NCI-H1930 (cell line): ENCODE data around the gene C17orf107.

Experiments used
- DNase-seq, 2 experiments: peaks; one replicate each; lab custom pipeline; 2025; lab: John Stamatoyannopoulos, UW

Gene C17orf107

DNA sequence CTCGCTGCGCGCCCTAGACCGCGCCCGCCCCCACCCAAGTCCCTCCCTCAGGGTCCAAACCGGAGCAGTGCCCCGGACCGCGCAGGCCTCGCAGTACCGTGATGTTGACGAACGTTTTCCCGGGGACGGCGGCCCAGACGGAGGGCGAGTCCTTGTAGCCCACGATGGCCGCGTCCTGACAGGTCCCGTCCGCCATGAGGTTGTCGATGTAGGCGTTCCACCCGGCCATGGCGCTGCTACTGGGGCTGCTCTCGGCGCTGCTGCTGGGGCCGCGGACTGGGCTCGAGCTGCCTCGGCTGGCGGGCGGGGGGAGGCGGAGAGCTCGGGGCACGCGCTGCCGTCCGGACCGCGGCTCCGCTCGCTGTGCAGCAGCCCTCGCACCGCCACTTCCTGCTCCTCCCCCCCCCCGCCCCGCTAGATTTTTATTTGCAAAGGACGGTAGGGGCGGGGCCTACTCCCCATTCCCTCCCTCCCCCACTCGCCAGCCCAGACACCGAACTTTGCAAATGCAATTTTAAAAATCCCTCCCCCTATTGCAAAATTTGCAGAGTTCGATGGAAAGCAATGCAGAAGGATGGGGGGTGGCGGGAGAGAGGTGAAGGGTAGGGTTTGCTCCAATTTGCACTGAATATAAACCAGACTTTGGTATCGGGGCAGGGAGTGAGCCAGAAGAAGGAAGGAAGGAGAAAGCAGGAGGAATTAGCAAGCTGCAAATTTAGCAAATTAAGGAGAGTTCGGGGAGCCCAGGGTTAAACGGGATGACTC, 49.0 kb downstream of the C17orf107 start, which contains the start of gene PFN1:
TSS of gene PFN1 (minus strand) at position 365 of the 765 bp plus-strand sequence. CDS start at position 229, 136 bp downstream.
- peak; percentile 65 to 74 for DNase-seq

GRCh38 chr17:4948931-4949320, 49.6 kb downstream of the C17orf107 start:
- DNase-seq, result peak; percentile 80 to 86

DNA sequence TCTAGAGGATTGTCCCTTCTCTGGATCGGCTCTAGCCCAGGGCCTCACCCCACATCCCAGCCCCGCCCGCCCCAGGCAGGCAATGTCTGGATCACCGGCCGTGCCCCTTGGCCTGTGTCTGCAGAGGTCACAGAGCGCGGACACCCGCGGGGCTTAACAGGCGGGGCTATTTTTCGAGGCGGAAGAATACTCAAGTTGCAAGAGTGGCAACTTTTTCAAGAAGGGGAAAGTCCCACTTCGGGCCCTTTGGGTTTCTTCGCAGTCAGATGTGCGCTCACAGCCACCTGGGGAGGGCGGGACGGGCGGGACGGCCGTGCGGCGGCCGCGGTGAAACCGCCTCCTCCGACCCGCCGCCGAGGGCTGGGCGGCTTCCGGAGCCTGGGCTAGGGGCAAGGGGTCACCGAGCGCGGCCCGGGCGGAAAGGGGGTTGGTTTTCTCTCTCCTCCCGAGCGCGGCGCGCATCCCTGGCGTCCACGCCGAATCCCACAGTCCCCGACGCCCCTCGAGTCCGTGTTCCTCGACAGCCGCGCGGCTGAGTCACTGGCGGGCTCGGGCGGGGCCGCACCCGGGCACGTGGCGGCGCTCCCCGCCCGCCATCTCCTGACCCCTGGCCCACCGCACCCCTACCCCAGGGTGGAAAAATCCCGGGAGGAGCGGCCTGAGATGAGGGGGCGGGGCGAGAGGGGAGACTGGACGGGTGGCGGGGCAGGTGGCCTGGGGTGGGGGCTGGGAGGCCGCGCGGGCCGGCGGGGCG, 50.2 kb downstream of the C17orf107 start:
- peak; percentile 32 to 62 for DNase-seq

DNA sequence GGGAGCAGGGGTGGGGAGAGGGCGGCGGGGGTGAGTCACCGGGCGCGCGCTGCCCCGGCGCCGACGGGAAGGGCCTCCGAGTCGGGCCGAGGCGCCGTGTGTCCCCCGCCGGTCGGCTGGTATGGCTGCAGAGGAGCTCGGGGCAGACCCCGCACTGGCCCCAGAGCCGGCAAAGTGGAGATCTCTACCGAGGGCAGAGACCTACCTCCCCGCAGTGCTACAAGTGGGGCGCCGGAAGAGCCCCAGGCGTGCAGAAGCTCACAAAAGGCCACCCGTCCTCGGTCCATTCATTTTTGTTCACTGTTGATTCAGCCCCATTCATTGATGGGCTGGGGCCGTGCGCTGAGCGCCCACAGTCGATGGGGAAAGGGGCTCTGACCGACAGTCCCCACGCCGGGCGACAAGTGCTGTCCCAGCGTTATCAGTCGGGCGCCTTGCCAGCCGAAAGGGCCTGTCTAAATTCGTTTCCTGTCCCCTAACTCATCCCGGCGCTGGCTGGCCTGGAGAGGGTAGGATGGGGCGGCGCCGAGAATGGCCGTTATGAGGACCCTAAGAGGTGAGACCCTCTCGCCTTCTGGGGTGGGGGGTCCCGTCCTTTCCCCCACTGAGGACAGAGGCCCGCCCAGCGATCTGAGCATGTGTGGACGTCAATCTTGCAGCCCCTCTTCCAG, 50.9 kb downstream of the C17orf107 start:
- DNase-seq, result peak in 1 of 2 experiments; percentile 62

DNA sequence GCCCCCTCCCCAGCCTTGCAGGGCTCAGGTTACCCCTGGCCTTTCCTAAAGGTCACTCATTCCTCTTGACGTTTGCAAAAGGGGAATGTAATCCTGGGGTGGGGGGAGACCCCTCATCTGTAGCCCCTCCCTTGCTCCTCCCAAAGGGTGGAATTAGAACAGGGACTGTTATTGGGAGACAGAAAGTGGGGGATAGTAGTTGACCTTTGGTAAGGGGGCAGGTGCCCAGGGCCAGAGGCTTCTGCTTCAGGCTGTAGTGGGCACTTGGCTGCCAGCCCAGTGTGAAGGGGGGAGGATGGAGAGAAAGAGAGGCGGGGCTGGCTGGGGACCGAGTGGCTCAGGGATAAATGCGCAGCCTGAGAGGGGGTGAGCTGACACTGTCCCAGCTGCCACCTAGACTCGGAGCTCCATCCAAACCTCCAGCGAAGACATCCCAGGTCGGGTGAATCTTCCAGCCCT, 51.4 kb downstream of the C17orf107 start, which contains the start of gene ENO3:
TSS of gene ENO3 (plus strand) at position 374 of the 459 bp plus-strand sequence. CDS start 711 bp downstream, outside the sequence.
- DNase-seq, result no peak

DNA sequence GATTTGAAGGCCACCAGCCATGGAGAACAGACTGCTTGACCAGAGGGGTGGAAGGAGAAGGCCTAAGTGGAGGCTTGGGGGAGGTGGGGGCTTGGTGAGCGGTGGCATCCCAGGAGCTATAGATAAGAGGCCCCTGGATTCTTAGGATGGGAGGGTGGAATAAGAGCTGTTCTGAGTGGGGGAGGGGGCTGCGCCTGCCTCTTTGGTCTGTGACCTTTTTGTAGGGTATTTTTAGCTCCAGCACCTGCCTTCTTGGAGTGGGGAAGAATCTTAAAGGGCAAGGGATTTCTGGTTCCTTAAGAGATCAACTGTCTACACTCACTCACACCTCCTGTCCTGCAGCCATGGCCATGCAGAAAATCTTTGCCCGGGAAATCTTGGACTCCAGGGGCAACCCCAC, 52.1 kb downstream of the C17orf107 start:
- DNase-seq, result no peak
